ENCODE data around the gene HTD2. TPM values are rescaled to one million over a fixed set of nuclear protein-coding genes. Genes with fewer than 3 reads are reported as not detected.
"Not testable (repeated sequence)": the region's sequence is repeated elsewhere in the genome, so short reads cannot be mapped to it uniquely, and the experiment has no call there.

Gene HTD2
- 10 to 100 TPM in 4 of 8 experiments, 1 to 10 TPM in 4; 7.2 to 10.8 (median 9.0) TPM for total RNA-seq

DNA sequence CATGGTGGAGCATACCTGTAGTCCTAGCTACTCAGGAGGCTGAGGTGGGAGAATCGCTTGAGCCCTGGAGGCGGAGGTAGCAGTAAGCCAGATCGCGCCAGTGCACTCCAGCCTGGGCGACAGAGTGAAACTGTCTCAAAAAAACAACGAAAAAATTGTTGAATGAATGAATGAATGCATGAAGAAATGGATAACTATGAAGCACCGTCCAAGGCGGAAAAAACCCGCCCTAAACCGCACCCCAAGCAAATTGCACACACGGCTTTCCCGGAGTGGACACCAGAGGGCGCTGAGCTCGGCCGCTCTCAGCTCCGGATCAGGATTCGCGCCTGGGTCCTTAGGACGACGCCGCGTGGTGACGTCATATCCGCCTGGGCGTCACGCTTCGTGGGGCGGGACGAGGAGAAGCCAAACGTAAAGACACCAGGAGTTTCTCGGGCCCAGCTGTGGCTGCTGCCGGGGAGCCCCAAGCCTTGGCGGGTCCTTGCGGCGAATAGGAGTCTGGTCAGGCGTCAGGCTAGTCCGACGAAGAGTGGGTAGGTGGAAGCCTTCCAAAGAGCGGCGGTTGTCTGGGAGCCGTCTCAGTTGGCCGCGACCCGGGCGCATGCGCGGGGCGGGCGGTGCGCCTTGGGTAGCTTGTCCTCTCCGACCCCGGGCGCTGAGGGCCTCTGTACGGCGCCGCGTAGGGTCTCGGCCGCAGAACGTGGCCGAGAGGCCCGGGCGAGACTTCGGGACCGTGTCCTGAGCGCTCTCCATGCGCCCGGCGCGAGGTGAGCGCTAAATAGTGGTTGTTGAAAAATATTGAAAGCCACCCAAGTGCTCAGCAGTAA lies at the start of gene HTD2, which contains the start of gene RPP14:
Gene HTD2, plus strand, starts transcription at position 639 of the 830 bp plus-strand sequence. CDS start 11,094 bp downstream, outside the sequence.
Gene RPP14, plus strand, starts transcription at position 364 of the 830 bp plus-strand sequence. CDS start 4,085 bp downstream, outside the sequence.
- in situ Hi-C loops (cut with MboI; ENCODE audit: low pct_unique_long_range_greater_than_20kb in 2 of 9, low sequenced_read_pairs in 9 of 9, unreplicated experiment in 9 of 9) = loop anchor here in 4 of 9 experiments (10.0 to 25.0 kb wide), 4 partner anchors 106 to 231 kb away; partner anchors contain the start of gene ACOX2 (in 2 of the 4)
- peak within 1 kb of the TSS; percentile 70 to 92 (median 79) for H3K4me3 ChIP-seq
- H3K4me1 ChIP-seq (replicated peaks in 1 of 2) = peaks cover 9 to 12% of the 10 kb centered on the region in 2 donors
- 2 to 40% (median 5%) methylated on average over 4 to 40 of the region's 71 CpGs; no CpG with 5 or more reads in 3 of the 10 experiments for WGBS, 10 experiments
- peak within 1 kb of the TSS; percentile 99 to 100 for H3K27ac ChIP-seq
- peak; percentile 85 to 96 (median 93) for ATAC-seq (replicated peaks in 6 of 8)

DNA sequence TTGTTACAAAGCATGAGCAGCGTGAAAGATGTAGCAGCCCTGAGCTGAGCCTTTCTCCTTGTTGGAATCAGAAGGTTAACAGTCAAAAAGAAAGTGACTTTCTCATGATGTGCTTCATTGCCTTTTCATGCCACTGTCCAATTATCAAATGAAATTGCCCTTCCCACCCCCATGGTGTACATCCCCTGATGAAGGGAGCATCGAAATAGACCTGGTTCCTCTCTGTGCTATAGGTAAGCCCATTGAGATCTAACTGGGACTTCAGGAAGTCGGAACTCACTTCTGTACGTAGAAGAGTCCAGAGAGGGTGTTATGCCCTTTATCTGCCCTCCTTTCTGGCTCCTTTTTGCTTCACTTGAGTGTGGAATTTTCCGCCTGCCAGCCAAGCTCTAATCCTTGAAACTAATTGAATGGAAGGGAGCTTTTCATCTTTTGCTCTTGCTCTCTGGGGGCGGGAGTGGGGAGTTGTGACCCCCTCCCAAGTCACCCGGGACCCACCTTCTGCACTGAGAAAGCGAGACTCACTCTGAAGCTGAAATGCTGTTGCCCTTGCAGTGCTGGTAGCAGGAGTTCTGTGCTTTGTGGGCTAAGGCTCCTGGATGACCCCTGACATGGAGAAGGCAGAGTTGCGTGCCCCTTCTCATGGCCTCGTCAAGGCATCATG lies 47.8 kb upstream of the HTD2 start:
- WGBS, 10 experiments = 83 to 100% (median 98%) methylated on average over 1 to 7 of the region's 10 CpGs; no CpG with 5 or more reads in 2 of the 10 experiments
- H3K27ac ChIP-seq = no peak overlapping the region
- in situ Hi-C loops (cut with MboI; ENCODE audit: low pct_unique_long_range_greater_than_20kb in 2 of 9, low sequenced_read_pairs in 9 of 9, unreplicated experiment in 9 of 9) = no loop called here
- ATAC-seq (replicated peaks in 6 of 8) = no peak
- H3K4me1 ChIP-seq (replicated peaks in 1 of 2) = no peaks in the 10 kb centered on the region
- H3K4me3 ChIP-seq = no peak overlapping the region

DNA sequence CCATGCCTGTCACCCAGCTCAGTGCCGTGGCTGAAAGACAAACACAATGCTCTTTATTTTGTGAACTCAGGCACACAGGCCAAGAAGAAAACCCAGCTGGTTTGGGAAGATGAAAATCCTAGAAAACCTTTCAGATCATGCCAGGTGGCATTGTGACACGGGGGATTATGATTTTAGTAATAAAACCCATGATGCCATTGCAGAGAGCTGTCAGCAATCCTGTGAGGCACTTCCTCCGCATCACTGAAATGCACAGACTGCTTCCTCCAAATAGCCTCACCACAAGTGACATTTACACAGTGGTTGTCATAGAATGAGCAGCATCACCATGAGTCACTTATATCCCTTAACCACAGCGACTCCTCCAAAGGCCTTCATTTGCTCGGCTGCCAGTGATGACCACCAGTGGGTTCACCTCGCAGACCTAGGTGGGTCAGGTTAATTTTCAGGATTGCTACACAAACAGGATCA lies 46.0 kb upstream of the HTD2 start:
- Histone ChIP-seq H3K4me3 (no peak overlapping the region), H3K4me1 (replicated peaks in 1 of 2) (no peaks in the 10 kb centered on the region), H3K27ac (no peak overlapping the region)
- in situ Hi-C loops (cut with MboI; ENCODE audit: low pct_unique_long_range_greater_than_20kb in 2 of 9, low sequenced_read_pairs in 9 of 9, unreplicated experiment in 9 of 9) = no loop called here
- 30 to 100% (median 57%) methylated on average over 1 to 5 of the region's 6 CpGs; no CpG with 5 or more reads in 2 of the 10 experiments for whole genome bisulfite sequencing, 10 experiments
- ATAC-seq (replicated peaks in 6 of 8) = peak in 6 of 8 experiments; percentile 42 to 96 (median 80)

DNA sequence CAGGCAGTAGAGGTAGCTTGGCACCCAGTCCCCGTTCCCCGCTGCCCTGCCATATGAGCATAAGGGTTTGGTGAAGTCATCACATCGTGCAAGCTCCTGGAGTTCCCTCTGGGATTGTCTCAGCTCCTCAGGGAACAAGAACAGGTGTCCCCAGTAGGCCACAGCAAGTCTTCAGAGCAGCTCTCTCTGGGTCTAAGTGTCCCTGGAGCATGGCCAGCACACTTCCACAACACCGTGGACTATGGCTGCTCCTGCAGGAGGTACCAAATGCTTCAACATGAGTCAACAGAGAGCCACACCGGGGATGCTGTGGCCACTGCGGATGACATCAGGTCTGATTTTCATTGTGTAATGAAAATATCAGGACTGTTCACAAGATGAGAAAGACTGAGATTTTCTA lies 45.6 kb upstream of the HTD2 start:
- no peaks in the 10 kb centered on the region for H3K4me1 ChIP-seq (replicated peaks in 1 of 2)
- WGBS, 10 experiments = 7 to 100% (median 88%) methylated on average over 1 to 6 of the region's 6 CpGs; no CpG with 5 or more reads in 1 of the 10 experiments
- no peak overlapping the region for H3K27ac ChIP-seq
- H3K4me3 ChIP-seq = no peak overlapping the region
- in situ Hi-C loops (cut with MboI; ENCODE audit: low pct_unique_long_range_greater_than_20kb in 2 of 9, low sequenced_read_pairs in 9 of 9, unreplicated experiment in 9 of 9) = no loop called here
- peak in 5 of 8 experiments; percentile 25 to 89 (median 52) for ATAC-seq (replicated peaks in 6 of 8)

DNA sequence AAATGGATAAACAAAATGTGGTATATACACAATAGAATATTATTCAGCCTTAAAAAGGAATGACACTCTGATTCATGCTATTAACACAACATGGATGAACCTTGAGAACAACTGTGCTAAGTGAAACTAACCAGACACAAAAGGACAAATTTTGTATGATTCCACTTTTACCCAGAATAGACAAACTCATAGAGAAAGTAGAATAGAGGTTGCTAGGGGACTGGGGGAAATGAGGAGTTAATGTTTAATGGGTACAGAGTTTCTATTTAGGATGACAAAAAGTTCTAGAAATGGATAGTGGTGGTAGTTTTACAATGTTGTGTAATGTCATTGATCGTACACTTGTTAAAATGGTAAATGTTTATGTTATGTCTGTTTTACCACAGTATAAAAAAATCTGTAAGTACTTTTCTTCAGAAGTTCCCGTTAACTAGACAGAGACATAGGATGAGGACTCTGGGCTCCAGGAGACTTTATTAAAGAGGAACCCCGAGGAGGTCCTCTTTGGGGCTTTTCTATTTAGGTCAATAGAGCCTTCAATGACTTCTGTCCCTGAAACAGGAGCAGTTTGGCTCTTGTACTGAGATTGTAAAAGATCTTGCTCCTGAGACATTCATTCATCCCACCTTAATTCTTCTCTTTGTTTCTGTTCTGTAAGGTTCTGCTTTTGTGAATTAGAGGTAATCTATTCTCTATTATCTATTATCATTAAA lies 44.2 kb upstream of the HTD2 start:
- ATAC-seq (replicated peaks in 6 of 8) = no peak
- 69 to 100% (median 92%) methylated on average over 1 to 3 of the region's 3 CpGs; no CpG with 5 or more reads in 3 of the 10 experiments for WGBS, 10 experiments
- in situ Hi-C loops (cut with MboI; ENCODE audit: low pct_unique_long_range_greater_than_20kb in 2 of 9, low sequenced_read_pairs in 9 of 9, unreplicated experiment in 9 of 9) = no loop called here
- Histone ChIP-seq H3K4me3 (no peak overlapping the region), H3K27ac (no peak overlapping the region), H3K4me1 (replicated peaks in 1 of 2) (no peaks in the 10 kb centered on the region)

DNA sequence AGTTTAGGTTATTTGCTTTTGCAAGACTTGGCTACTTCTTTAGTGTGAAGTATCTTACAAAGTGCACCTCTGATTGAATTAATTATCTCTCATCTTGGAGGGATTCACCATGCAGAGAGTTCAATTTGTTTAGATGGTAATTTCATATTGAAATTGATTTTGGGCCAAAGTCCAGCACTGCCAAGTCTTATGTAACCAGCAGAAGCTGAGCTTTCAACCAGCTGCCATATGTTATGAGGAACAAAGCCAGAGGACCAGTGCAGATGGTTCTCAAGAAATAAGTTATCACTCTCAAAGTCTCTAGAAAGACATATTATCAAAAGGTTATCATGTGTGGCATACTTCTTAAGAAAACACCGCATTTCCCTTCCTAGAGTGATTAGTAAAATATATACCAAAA lies 39.7 kb upstream of the HTD2 start:
- in situ Hi-C loops (cut with MboI; ENCODE audit: low pct_unique_long_range_greater_than_20kb in 2 of 9, low sequenced_read_pairs in 9 of 9, unreplicated experiment in 9 of 9) = no loop called here
- Histone ChIP-seq H3K27ac (no peak overlapping the region), H3K4me3 (no peak overlapping the region), H3K4me1 (replicated peaks in 1 of 2) (no peaks in the 10 kb centered on the region)
- no peak for ATAC-seq (replicated peaks in 6 of 8)
- WGBS, 10 experiments = 67 to 100% (median 91%) methylated on average over 1 of the region's 1 CpG; no CpG with 5 or more reads in 3 of the 10 experiments

DNA sequence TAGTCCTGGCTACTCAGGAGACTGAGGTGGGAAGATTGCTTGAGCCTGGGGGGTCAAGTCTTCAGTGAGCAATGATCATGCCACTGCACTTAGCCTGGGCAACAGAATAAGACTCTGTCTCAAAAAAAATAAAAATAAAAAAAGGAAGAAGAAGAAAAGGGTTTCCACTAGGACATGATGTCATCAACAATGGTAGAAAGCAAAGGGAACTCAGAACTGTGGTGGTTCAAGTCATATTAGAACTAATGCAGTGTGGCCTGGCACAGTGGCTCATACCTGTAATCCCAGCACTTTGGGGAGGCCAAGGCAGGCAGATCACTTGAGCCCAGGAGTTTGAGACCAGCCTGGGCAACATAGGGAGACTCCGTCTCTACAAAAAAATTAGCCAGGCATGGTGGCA lies 38.8 kb upstream of the HTD2 start:
- H3K4me3 ChIP-seq; in situ Hi-C loops (cut with MboI; ENCODE audit: low pct_unique_long_range_greater_than_20kb in 2 of 9, low sequenced_read_pairs in 9 of 9, unreplicated experiment in 9 of 9); H3K4me1 ChIP-seq (replicated peaks in 1 of 2); ATAC-seq (replicated peaks in 6 of 8); H3K27ac ChIP-seq: not testable (repeated sequence)
- 71 to 100% (median 100%) methylated on average over 1 of the region's 1 CpG; no CpG with 5 or more reads in 5 of the 10 experiments for WGBS, 10 experiments

DNA sequence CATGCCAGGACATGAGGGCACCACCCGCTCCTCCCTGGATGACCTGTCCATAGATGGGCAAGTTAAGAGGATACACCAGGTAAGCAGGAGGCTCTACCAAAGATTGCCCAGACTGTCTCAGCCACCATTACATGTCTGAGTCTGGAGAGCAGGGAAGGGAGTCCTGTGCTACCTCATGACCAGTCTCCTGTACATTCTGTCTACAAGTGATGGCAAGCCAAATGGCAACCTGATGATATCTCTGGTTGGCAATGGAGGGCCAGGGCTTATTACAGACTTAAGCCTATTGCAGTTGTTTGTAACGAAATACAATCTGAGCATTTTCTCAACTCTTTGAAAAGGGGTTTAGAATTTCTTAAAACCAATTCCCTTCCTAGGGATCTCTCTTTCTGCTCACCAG lies 37.0 kb upstream of the HTD2 start:
- Histone ChIP-seq H3K4me3 (no peak overlapping the region), H3K27ac (no peak overlapping the region), H3K4me1 (replicated peaks in 1 of 2) (no peaks in the 10 kb centered on the region)
- 38 to 100% (median 100%) methylated on average over 1 to 2 of the region's 2 CpGs; no CpG with 5 or more reads in 4 of the 10 experiments for WGBS, 10 experiments
- in situ Hi-C loops (cut with MboI; ENCODE audit: low pct_unique_long_range_greater_than_20kb in 2 of 9, low sequenced_read_pairs in 9 of 9, unreplicated experiment in 9 of 9) = no loop called here
- no peak for ATAC-seq (replicated peaks in 6 of 8)

DNA sequence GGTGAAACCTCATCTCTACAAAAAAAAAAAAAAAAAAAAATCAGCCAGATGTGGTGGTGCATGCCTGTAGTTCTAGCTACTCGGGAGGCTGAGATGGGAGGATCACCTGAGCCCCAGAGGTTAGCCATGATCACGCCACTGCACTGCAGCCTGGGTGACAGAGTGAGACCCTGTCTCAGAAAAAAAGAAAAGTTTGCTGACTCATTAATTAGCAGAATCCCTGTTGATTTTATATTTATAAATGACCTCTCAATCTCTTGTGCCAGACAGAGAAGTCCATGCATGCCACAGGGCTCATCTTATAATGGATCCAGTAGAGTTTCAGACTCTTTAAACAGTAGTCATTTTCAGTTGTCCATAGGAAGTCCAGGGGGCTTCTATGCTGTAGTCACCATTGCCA lies 35.8 kb upstream of the HTD2 start:
- no peaks in the 10 kb centered on the region for H3K4me1 ChIP-seq (replicated peaks in 1 of 2)
- 89 to 100% (median 100%) methylated on average over 1 to 2 of the region's 2 CpGs; no CpG with 5 or more reads in 1 of the 10 experiments for WGBS, 10 experiments
- in situ Hi-C loops (cut with MboI; ENCODE audit: low pct_unique_long_range_greater_than_20kb in 2 of 9, low sequenced_read_pairs in 9 of 9, unreplicated experiment in 9 of 9) = no loop called here
- no peak for ATAC-seq (replicated peaks in 6 of 8)
- no peak overlapping the region for H3K4me3 ChIP-seq
- no peak overlapping the region for H3K27ac ChIP-seq

DNA sequence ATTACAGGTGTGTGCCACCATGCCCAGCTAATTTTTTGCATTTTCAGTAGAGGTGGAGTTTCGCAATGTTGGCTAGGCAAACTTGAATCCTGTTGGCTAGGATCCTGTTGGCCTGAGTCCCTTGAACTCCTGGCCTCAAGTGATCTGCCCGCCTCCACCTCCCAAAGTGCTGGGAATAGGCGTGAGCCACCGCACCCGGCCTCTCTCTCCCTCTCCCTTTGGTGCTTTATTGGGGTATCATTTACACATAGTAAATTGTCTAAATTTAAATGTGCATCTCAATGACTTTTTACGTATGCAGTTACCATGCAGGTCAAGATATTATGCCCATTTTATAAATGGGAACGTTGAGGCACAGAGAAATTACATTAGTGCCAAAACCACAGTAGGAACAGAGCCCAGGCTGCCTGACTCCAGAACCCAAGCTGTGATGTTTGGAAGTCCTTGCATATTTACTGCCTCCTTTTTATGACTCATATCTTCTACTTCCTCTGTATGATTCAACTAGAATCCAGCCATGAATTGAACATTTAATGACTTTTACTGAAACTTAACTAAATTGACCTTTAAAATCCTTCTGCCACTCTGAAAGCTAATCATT lies 34.3 kb upstream of the HTD2 start:
- peak in 2 of 8 experiments; percentile 98 for ATAC-seq (replicated peaks in 6 of 8)
- H3K27ac ChIP-seq = no peak overlapping the region
- no peak overlapping the region for H3K4me3 ChIP-seq
- WGBS, 10 experiments = 9 to 100% (median 81%) methylated on average over 2 to 7 of the region's 7 CpGs; no CpG with 5 or more reads in 2 of the 10 experiments
- in situ Hi-C loops (cut with MboI; ENCODE audit: low pct_unique_long_range_greater_than_20kb in 2 of 9, low sequenced_read_pairs in 9 of 9, unreplicated experiment in 9 of 9) = no loop called here
- no peaks in the 10 kb centered on the region for H3K4me1 ChIP-seq (replicated peaks in 1 of 2)

DNA sequence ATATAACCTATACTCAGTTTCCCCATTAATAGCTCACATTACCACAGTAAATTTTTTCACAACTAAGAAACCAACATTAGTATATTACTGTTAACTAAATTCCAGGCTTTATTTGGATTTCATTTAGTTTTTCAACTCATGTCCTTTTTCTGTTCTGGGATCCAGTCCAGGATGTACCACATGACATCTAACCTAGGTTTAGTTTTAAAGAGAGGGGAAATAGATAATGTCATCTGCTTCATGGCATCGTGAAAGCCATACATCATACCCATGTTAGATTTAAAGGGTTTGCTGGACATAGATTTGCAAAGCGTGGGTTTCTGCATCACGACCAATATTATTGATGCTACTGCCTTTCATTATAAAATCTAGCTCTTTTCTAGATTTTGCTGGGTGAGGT lies 33.4 kb upstream of the HTD2 start:
- H3K27ac ChIP-seq = no peak overlapping the region
- WGBS, 10 experiments = 79 to 100% (median 98%) methylated on average over 1 to 3 of the region's 3 CpGs
- in situ Hi-C loops (cut with MboI; ENCODE audit: low pct_unique_long_range_greater_than_20kb in 2 of 9, low sequenced_read_pairs in 9 of 9, unreplicated experiment in 9 of 9) = no loop called here

DNA sequence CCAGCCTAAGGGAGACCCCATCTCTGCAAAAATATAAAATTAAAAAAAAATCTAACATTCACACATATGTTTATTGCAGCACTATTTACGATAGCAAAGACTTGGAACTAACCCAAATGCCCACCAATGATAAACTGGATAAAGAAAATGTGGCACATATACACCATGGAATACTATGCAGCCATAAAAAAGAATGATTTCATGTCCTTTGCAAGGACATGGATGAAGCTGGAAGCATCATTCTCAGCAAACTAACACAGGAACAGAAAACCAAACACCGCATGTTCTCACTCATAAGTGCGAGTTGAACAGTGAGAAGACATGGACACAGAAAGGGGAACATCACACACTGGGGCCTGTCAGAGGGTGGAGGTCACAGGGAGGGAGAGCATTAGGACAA lies 33.0 kb upstream of the HTD2 start:
- WGBS, 10 experiments = 80 to 100% (median 100%) methylated on average over 1 to 3 of the region's 3 CpGs; no CpG with 5 or more reads in 2 of the 10 experiments

More for the DNA sequence above, 33.4 kb upstream of the HTD2 start:
- ATAC-seq (replicated peaks in 6 of 8) = no peak
- Histone ChIP-seq H3K4me3 (no peak overlapping the region), H3K4me1 (replicated peaks in 1 of 2) (no peaks in the 10 kb centered on the region)

More for the DNA sequence above, 33.0 kb upstream of the HTD2 start:
- H3K27ac ChIP-seq; in situ Hi-C loops (cut with MboI; ENCODE audit: low pct_unique_long_range_greater_than_20kb in 2 of 9, low sequenced_read_pairs in 9 of 9, unreplicated experiment in 9 of 9); ATAC-seq (replicated peaks in 6 of 8); H3K4me1 ChIP-seq (replicated peaks in 1 of 2); H3K4me3 ChIP-seq: not testable (repeated sequence)
